H1 (cell line): ENCODE data around the gene DLX4. TPM values are rescaled to one million over a fixed set of nuclear protein-coding genes. Genes with fewer than 3 reads are reported as not detected.

ENCODE experiments used
- CTCF ChIA-PET: fragments of 300-600 bp; sonication (Branson Sonifier 250); formaldehyde crosslinking; loops from one replicate; lab custom pipeline; 2021; ENCODE audit not compliant: partially characterized antibody; lab: Charles Lee
- POLR2A ChIA-PET: fragments of 300-600 bp; sonication (Branson Sonifier 250); formaldehyde crosslinking; loops from one replicate; lab custom pipeline; 2021; ENCODE audit warnings: inconsistent platforms; ENCODE audit not compliant: partially characterized antibody; lab: Charles Lee
- DNase-seq, 2 experiments: peaks; one replicate each; pipeline versions ENCODE4 v3.0.0 to v3.0.0-alpha.2; 2010 to 2022; ENCODE audit warnings: low spot score in 2 of 2, low read depth in 1 of 2, mixed read lengths in 1 of 2
- FAIRE-seq: peaks from 2 replicates; lab custom pipeline; 2011; peaks lifted over from hg19 to GRCh38; lab: Jason Lieb, UNC
- H2AFZ ChIP-seq: 2 replicates; pipeline ENCODE4 v1.8.1; 2012; ENCODE audit warnings: low read length, inconsistent platforms
- H2AK5ac ChIP-seq: 2 replicates; pipeline ENCODE4 v1.6.1; 2013; ENCODE audit warnings: low read depth, low read length
- H2BK120ac ChIP-seq: replicated peaks from 2 replicates; pipeline ENCODE3; 2013; ENCODE audit warnings: low read depth, low read length, inconsistent platforms
- H2BK12ac ChIP-seq: 2 replicates; pipeline ENCODE4 v1.6.1; 2013; ENCODE audit warnings: low read depth, low read length
- H2BK15ac ChIP-seq: 2 replicates; pipeline ENCODE4 v1.6.1; 2013; ENCODE audit warnings: low read length
- H2BK20ac ChIP-seq: 2 replicates; pipeline ENCODE4 v1.6.1; 2013; ENCODE audit warnings: low read length
- H2BK5ac ChIP-seq: 2 replicates; pipeline ENCODE4 v1.6.1; 2013; ENCODE audit warnings: low read depth, low read length
- H3K14ac ChIP-seq: 2 replicates; pipeline ENCODE4 v1.6.1; 2013; ENCODE audit warnings: inconsistent platforms; ENCODE audit not compliant: insufficient read length
- H3K18ac ChIP-seq: 2 replicates; pipeline ENCODE4 v1.6.1; 2013; ENCODE audit warnings: low read length; ENCODE audit errors: extremely low read depth
- H3K23ac ChIP-seq: 2 replicates; pipeline ENCODE4 v1.6.1; 2013; ENCODE audit warnings: inconsistent platforms; ENCODE audit not compliant: insufficient read length
- H3K23me2 ChIP-seq: 2 replicates; pipeline ENCODE4 v1.6.1; 2013; ENCODE audit warnings: low read depth, low read length
- H3K27ac ChIP-seq: 2 replicates; pipeline ENCODE4 v1.6.1; 2011; ENCODE audit warnings: low read depth, low read length, inconsistent platforms
- H3K27me3 ChIP-seq, 4 experiments: replicated peaks in 1 of 4; 1 replicate in 1 of 4; 2 replicates in 3 of 4; pipeline versions ENCODE4 v1.6.1 to v1.8.1; 2011 to 2013; ENCODE audit warnings: low read length in 3 of 4, mild to moderate bottlenecking in 3 of 4, inconsistent platforms in 2 of 4, mixed read lengths in 2 of 4, moderate library complexity in 1 of 4; ENCODE audit not compliant: control insufficient read depth in 3 of 4, insufficient read depth in 3 of 4; ENCODE audit errors: extremely low read depth in 1 of 4
- H3K36me3 ChIP-seq, 4 experiments: 2 replicates each; pipeline versions ENCODE4 v1.6.1 to v1.8.1; 2011 to 2013; ENCODE audit warnings: mild to moderate bottlenecking in 4 of 4, low read length in 3 of 4, moderate library complexity in 2 of 4, control low read depth in 1 of 4, inconsistent platforms in 1 of 4; ENCODE audit not compliant: insufficient read depth in 4 of 4, control insufficient read depth in 2 of 4
- H3K4ac ChIP-seq: replicated peaks from 2 replicates; pipeline ENCODE3; 2013; ENCODE audit warnings: low read length, low read depth, mixed read lengths, inconsistent platforms; ENCODE audit not compliant: insufficient read length
- H3K4me1 ChIP-seq, 4 experiments: replicated peaks in 1 of 4; 1 replicate in 1 of 4; 2 replicates in 3 of 4; pipeline versions ENCODE4 v1.6.1 to v1.8.1; 2011 to 2013; ENCODE audit warnings: low read length in 3 of 4, inconsistent platforms in 2 of 4, mixed read lengths in 1 of 4; ENCODE audit not compliant: insufficient read depth in 4 of 4, control insufficient read depth in 3 of 4
- H3K4me2 ChIP-seq, 2 experiments: 2 replicates each; pipeline versions ENCODE4 v1.6.1 to v1.8.1; 2011 to 2013; ENCODE audit warnings: low read depth in 2 of 2, low read length in 2 of 2, control low read depth in 1 of 2, inconsistent platforms in 1 of 2, mild to moderate bottlenecking in 1 of 2; ENCODE audit not compliant: insufficient read depth in 1 of 2
- H3K4me3 ChIP-seq, 4 experiments: fragments of 200-600, 300-600 bp in 1 of 4; sonication (generic), shearing (Covaris generic), sonication (Bioruptor Twin) in 1 of 4; 2 replicates each; pipeline versions ENCODE4 v1.5.1 to v1.8.1; 2011 to 2016; ENCODE audit warnings: low read length in 4 of 4, low read depth in 3 of 4, control low read depth in 2 of 4, inconsistent platforms in 2 of 4, mild to moderate bottlenecking in 2 of 4, mixed read lengths in 1 of 4, moderate library complexity in 1 of 4; ENCODE audit not compliant: insufficient read depth in 2 of 4; ENCODE audit errors: extremely low read depth in 1 of 4
- H3K56ac ChIP-seq: replicated peaks from 2 replicates; pipeline ENCODE3; 2013; ENCODE audit warnings: low read depth, mild to moderate bottlenecking, mixed read lengths, low read length, inconsistent platforms; ENCODE audit not compliant: insufficient read length
- H3K79me1 ChIP-seq: 2 replicates; pipeline ENCODE4 v1.6.1; 2013; ENCODE audit warnings: low read depth, low read length, control low read depth
- H3K79me2 ChIP-seq, 2 experiments: 2 replicates each; pipeline versions ENCODE4 v1.6.1 to v1.8.1; 2012 to 2013; ENCODE audit warnings: low read length in 2 of 2, mild to moderate bottlenecking in 2 of 2, inconsistent platforms in 1 of 2; ENCODE audit not compliant: insufficient read depth in 2 of 2, control insufficient read depth in 1 of 2
- H3K9ac ChIP-seq, 4 experiments: replicated peaks in 1 of 4; 1 replicate in 1 of 4; 2 replicates in 3 of 4; pipeline versions ENCODE4 v1.6.1 to v1.8.1; 2011 to 2013; ENCODE audit warnings: low read depth in 3 of 4, low read length in 3 of 4, control low read depth in 2 of 4, mild to moderate bottlenecking in 2 of 4, moderate library complexity in 2 of 4, inconsistent platforms in 1 of 4; ENCODE audit errors: extremely low read depth in 1 of 4
- H3K9me3 ChIP-seq, 2 experiments: 2 replicates each; pipeline versions ENCODE4 v1.6.1 to v1.8.1; 2012 to 2013; ENCODE audit warnings: mild to moderate bottlenecking in 2 of 2, moderate library complexity in 2 of 2, control low read depth in 1 of 2, inconsistent platforms in 1 of 2, low read depth in 1 of 2, low read length in 1 of 2, mixed read lengths in 1 of 2; ENCODE audit not compliant: insufficient read depth in 2 of 2
- H4K20me1 ChIP-seq, 2 experiments: replicated peaks in 1 of 2; 2 replicates each; pipeline versions ENCODE3 to v1.8.1; 2011 to 2013; ENCODE audit warnings: inconsistent platforms in 2 of 2, low read length in 2 of 2, mild to moderate bottlenecking in 1 of 2; ENCODE audit not compliant: insufficient read depth in 2 of 2, control insufficient read depth in 1 of 2
- H4K5ac ChIP-seq: 2 replicates; pipeline ENCODE4 v1.6.1; 2013; ENCODE audit warnings: low read length, low read depth, mixed read lengths, inconsistent platforms; ENCODE audit not compliant: insufficient read length
- H4K8ac ChIP-seq: 2 replicates; pipeline ENCODE4 v1.8.0; 2013; ENCODE audit warnings: mild to moderate bottlenecking, moderate library complexity, low read length, inconsistent platforms; ENCODE audit not compliant: insufficient read depth; ENCODE audit errors: extremely low read depth
- H4K91ac ChIP-seq: replicated peaks from 2 replicates; pipeline ENCODE3; 2013; ENCODE audit warnings: low read length, mixed read lengths, inconsistent platforms; ENCODE audit not compliant: insufficient read length
- ATF3 ChIP-seq: IDR thresholded peaks from 2 replicates; pipeline ENCODE4 v1.6.1; 2011; ENCODE audit warnings: low read depth, mild to moderate bottlenecking, low read length; ENCODE audit not compliant: insufficient read depth
- CBX8 ChIP-seq: fragments of 300-800, 300-1000 bp; sonication (generic); IDR thresholded peaks from 2 replicates; pipeline ENCODE4 v1.7.1; 2016; ENCODE audit warnings: low read depth, low read length, borderline replicate concordance
- CEBPB ChIP-seq: IDR thresholded peaks from 2 replicates; pipeline ENCODE4 v1.6.1; 2012; ENCODE audit warnings: low read depth, low read length
- CHD1 ChIP-seq: IDR thresholded peaks from 2 replicates; pipeline ENCODE4 v1.6.1; 2012; ENCODE audit warnings: low read depth, low read length, improper control_type of control experiment
- CTBP2 ChIP-seq: IDR thresholded peaks from 2 replicates; pipeline ENCODE4 v1.7.0; 2011; ENCODE audit warnings: borderline replicate concordance, mild to moderate bottlenecking, moderate library complexity, mixed read lengths, low read length; ENCODE audit not compliant: insufficient read depth, insufficient read length
- EGR1 ChIP-seq: IDR thresholded peaks from 2 replicates; pipeline ENCODE4 v1.6.1; 2011; ENCODE audit warnings: low read depth, low read length, borderline replicate concordance
- JUN ChIP-seq: IDR thresholded peaks from 2 replicates; pipeline ENCODE4 v1.6.1; 2011; ENCODE audit warnings: low read depth, mild to moderate bottlenecking, improper control_type of control experiment, low read length
- RAD21 ChIP-seq, 2 experiments: IDR thresholded peaks in 1 of 2; conservative IDR thresholded peaks in 1 of 2; 2 replicates each; pipeline ENCODE4 v1.6.1; 2011; ENCODE audit warnings: low read depth in 2 of 2, low read length in 2 of 2, improper control_type of control experiment in 1 of 2, inconsistent platforms in 1 of 2, mild to moderate bottlenecking in 1 of 2, moderate library complexity in 1 of 2
- SRF ChIP-seq: IDR thresholded peaks from 2 replicates; pipeline ENCODE4 v1.6.1; 2011; ENCODE audit warnings: mild to moderate bottlenecking, low read depth, low read length, moderate library complexity
- TBP ChIP-seq: IDR thresholded peaks from 2 replicates; pipeline ENCODE4 v1.6.1; 2011; ENCODE audit warnings: low read depth, low read length, improper control_type of control experiment
- WGBS, 2 experiments: shearing (Covaris generic) in 1 of 2; methylation state at CpG; one replicate each; pipeline versions ENCODE4 v1.1.6 to v1.1.7; 2013 to 2015; ENCODE audit warnings: low lambda C conversion rate in 2 of 2, mixed read lengths in 2 of 2, inconsistent platforms in 1 of 2, low coverage in 1 of 2, missing lambda C conversion rate in 1 of 2; ENCODE audit not compliant: insufficient replicate concordance in 2 of 2, insufficient coverage in 1 of 2, insufficient read length in 1 of 2; ENCODE audit errors: extremely low coverage in 1 of 2, missing lambda C conversion rate in 1 of 2; 5-methylcytosine and 5-hydroxymethylcytosine counted together
- polyA plus RNA-seq, 7 experiments: library from polyadenylated mRNA; depleted of rRNA in 3 of 7; stranded (reverse) in 5 of 7; unstranded in 2 of 7; fragments of >200 nt in 5 of 7; fragments of 200-250 nt in 2 of 7; gene quantifications; 1 replicate in 5 of 7; 2 replicates in 1 of 7; 4 replicates in 1 of 7; pipeline versions ENCODE4 v1.2.1 to v1.2.3, GENCODE V29; 2011 to 2013; ENCODE audit warnings: missing spikeins in 2 of 7, mixed read lengths in 2 of 7
- total RNA-seq: library from RNA; stranded (reverse); fragmentation: NEBNext Ultra II Directional; extraction: Animal tissue kit (Norgen Biotek cat#: 25700); gene quantifications from 2 replicates; pipeline ENCODE4 v1.2.1, GENCODE V29; 2021

Gene DLX4
- total and polyA plus RNA-seq, 2 of the 8 experiments (the other 6 are each of a cell fraction or from before 2014, with no cell fraction given): 0.67 to 0.80 TPM

GRCh38 chr17:49995055-49995738, 26.2 kb downstream of the DLX4 start, which contains the start of gene DLX3:
DLX3 (minus strand) TSS chr17:49995224; CDS start chr17:49994998, 226 bp downstream.
- no peak within 1 kb of the TSS for H2BK120ac ChIP-seq
- no peak within 1 kb of the TSS for H2AK5ac ChIP-seq
- no peak within 1 kb of the TSS for H3K23ac ChIP-seq
- CTCF ChIA-PET: interaction anchor here (0.6 to 18.5 kb wide), 18 partner anchors 7 to 210 kb away, joined by 3 to 547 read pairs (median 42); partner anchors contain the start of gene TAC4
- no peaks in the 10 kb centered on the region; a peak in 1 of 8 replicates for H3K36me3 ChIP-seq
- H3K79me1 ChIP-seq: no peaks in the 10 kb centered on the region
- H4K20me1 ChIP-seq: peaks cover 2 to 15% of the 10 kb centered on the region in 2 experiments
- no peak within 1 kb of the TSS for H2AFZ ChIP-seq
- peak within 1 kb of the TSS; percentile 25 to 63 (median 44); a peak in 6 of 8 replicates for H3K4me3 ChIP-seq
- H2BK20ac ChIP-seq: no peak within 1 kb of the TSS
- H3K56ac ChIP-seq: no peak within 1 kb of the TSS
- H2BK15ac ChIP-seq: 0 out of 2 replicates have a peak within 1 kb of the TSS, but pooled peaks have one; percentile 97
- H3K27me3 ChIP-seq: peaks cover 54 to 80% (median 75%) of the 10 kb centered on the region in 4 experiments
- H3K9ac ChIP-seq: no peak within 1 kb of the TSS
- H4K8ac ChIP-seq: no peak within 1 kb of the TSS; the same call in 1 of the 2 replicates
- FAIRE-seq (no peak), DNase-seq (peak; percentile 65 to 88)
- H3K4me1 ChIP-seq: peaks cover 7 to 35% (median 15%) of the 10 kb centered on the region in 4 experiments; a peak in 6 of 7 replicates
- H2BK12ac ChIP-seq: peak within 1 kb of the TSS; percentile 78; the same call in 1 of the 2 replicates
- H3K9me3 ChIP-seq: peaks cover 0 to 5% of the 10 kb centered on the region in 2 experiments; a peak in 1 of 4 replicates
- H2BK5ac ChIP-seq: no peak within 1 kb of the TSS
- H3K4ac ChIP-seq: peak within 1 kb of the TSS; percentile 0
- no peak within 1 kb of the TSS for H3K27ac ChIP-seq
- H3K79me2 ChIP-seq: no peaks in the 10 kb centered on the region
- peak within 1 kb of the TSS; percentile 67 to 91 for H3K4me2 ChIP-seq
- H4K5ac ChIP-seq: no peak within 1 kb of the TSS
- H3K18ac ChIP-seq: 0 out of 2 replicates have a peak within 1 kb of the TSS, but pooled peaks have one; percentile 40
- POLR2A ChIA-PET: interaction anchor here (0.7 to 5.6 kb wide), 17 partner anchors 9 to 137 kb away, joined by 3 to 28 read pairs (median 4); partner anchors contain the start of gene DLX4
- no peak within 1 kb of the TSS for H4K91ac ChIP-seq
- H3K23me2 ChIP-seq: peaks cover 18% of the 10 kb centered on the region; the same call in 1 of the 2 replicates
- 6% methylated on average over 21 of the region's 29 CpGs; no CpG with 5 or more reads in 1 of the 2 experiments for WGBS, 2 experiments
- no peak within 1 kb of the TSS for H3K14ac ChIP-seq
- TF ChIP-seq ATF3 (no peak), RAD21 (IDR thresholded peaks at IDR 0.05 in 1 of 2, conservative IDR thresholded peaks at IDR 0.05 in 1 of 2; ENCODE audit: low read depth in 2 of 2, low read length in 2 of 2) (peak in 1 of 2 experiments; percentile 13; a peak in 1 of 4 replicates), CTBP2 (peak; percentile 45), CBX8 (no peak), CHD1 (no peak), JUN (no peak), SRF (no peak), CEBPB (no peak), EGR1 (no peak), TBP (peak; percentile 92)
